Measurements from ENCODE around the gene DISP3.

The DISP3 gene

DNA sequence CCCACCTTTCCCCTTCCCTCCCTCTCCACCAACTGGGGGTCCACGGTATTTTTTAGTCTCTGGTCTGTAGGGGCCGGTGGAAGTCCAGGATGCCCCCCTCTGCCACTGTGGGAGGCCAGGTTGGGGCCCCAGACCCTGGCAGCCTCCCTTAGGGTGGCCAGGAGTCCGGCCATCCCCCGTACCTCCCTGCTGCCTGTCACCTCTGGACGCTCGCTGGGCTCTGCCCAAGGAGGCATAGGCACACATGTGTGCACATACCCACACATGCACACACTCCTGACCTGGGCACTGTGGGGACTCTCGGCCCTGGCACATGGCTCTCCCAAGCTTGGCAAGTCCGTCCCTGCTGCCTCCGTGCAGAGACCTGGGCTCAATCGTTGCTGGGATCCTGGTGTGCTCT lies 53.0 kb downstream of the DISP3 start:
- no peak for DNase-seq

DNA sequence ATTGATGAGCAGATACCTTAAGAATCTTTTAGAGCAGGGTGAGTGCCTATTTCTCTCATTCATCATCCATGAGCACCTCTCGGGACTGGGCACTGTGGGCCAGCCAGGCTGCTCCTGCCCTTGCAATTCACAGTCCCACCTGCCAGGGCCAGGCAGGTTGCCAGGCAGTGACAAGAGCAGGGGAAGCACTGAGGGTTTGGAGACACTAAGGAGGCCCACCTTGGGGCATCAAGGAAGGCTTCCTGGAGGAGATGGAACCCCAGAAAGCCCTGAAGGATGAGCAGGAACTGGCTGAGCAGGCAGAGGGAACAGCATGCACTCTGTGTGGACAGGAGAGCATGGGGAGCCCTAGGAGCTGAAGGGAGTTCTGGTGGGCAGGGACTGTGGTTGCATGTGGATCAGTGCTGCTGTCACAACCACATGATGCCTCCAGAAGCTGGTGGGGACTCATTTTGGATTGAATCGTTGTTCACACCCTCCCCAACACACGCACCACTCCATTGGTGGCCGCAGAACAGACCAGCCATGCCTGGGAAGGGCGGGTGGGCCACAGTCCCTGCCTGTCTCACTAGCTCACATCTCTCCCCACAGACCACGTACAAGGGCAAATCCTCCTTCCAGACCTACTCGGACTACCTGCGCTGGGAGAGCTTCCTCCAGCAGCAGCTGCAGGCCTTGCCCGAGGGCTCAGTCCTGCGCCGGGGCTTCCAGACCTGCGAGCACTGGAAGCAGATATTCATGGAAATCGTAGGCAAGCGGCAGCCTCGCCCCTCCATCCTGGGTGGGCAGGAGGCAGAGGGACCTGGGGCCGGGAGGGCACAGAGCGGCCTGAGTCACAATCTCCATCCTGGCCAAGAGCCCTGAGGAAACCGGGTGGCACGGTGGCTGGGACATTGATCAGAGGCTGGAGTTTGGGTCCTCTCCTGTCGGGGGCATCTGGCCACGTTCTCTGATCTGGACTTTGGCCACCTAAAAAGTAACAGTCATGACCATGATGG lies 55.1 kb downstream of the DISP3 start:
- no peak for DNase-seq

DNA sequence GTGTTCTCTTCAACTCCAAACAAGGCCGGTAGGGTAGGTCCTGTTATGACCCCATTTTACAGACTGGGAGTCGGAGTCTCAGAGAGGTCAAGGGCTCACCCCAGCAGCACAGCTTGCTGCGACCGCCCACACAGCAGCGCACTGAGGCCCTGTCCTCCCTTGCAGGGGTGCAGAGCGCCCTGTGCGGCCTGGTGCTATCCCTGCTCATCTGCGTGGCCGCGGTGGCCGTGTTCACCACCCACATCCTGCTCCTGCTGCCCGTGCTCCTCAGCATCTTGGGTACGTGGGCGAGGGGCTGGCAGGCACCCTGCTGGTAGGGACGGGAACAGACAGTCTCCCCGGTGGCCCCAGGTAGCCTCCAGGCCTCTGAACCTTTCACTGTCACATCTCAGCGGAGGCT lies 55.9 kb downstream of the DISP3 start:
- no peak for DNase-seq

DNA sequence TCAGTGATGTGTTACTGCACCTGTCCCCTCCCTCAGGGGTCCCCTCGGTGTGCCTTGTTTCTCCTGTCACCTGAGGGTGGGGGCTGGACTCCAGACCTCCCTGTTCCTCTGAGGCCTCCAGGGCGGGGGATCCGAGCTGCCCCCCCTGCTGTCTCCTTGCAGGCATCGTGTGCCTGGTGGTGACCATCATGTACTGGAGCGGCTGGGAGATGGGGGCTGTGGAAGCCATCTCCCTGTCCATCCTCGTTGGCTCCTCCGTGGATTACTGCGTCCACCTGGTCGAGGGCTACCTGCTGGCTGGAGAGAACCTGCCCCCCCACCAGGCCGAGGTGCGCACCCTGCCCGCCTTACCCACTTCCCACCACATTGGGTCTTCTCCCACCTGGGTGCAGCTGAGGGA lies 56.4 kb downstream of the DISP3 start:
- no peak for DNase-seq

DNA sequence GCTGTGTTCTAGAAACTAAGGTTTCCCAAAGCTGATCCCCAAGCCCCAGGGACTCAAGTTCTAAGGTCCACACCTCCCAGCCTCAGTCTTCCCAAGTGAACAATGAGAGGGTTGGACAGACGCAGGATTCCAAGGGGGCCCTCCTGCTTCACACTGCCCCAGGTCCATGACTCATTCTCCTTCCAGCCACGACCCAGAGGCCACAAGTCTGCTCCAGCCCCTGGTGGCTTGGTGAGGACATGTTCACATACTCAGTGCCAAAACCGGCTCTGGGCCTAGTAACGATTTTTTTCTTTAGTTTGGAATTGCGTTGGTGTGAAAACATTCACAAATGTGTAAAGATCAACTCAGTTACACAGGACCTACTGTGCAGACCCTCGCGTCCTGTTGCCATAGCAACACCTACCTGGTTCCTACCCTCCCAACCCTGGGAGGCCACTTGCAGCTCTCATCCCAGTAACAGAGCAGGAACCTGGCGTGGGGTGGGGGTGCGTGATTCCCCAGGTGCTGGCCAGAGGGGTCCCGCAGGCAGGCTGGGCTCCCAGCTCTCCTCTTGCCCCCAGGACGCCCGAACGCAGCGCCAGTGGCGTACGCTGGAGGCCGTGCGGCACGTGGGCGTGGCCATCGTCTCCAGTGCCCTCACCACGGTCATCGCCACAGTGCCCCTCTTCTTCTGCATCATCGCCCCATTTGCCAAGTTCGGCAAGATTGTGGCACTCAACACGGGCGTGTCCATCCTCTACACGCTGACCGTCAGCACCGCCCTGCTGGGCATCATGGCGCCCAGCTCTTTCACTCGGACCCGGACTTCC lies 57.0 kb downstream of the DISP3 start:
- no peak for DNase-seq

DNA sequence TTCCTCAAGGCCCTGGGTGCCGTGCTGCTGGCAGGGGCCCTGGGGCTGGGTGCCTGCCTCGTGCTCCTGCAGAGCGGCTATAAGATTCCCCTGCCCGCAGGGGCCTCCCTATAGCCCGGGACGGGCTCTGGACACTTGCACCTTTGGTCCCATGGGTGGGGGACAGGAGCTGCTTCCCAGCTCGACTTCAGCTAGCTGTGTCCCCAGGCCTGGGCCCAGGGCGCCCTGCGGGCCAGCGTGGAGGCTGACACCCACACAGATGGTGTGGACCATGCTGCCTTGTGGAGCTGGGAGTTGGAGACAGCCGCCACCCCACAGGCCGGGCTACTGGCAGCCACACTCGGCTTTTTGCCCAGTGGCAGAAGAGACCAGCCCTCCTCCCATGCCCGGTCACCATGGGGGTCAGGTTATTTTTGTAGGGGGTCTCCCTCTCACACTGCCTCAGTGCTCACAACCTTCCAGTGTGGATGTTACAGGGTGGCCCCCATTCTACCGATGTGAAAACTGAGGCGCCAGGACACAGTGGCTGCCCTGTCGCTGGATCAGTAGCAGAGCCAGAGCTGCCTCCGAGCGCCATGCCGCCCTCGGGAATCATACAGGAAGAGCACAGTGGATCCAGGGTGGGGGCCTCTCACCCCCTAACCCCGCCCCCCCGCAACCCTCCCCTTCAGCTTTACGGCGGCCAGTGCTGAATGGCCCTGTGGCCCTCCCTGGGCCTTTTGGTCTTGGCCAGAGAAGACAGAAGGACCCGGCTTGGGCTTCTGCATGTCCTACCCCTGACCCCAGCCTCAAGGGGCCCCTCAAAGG lies 57.8 kb downstream of the DISP3 start:
- DNase-seq, result no peak

DNA sequence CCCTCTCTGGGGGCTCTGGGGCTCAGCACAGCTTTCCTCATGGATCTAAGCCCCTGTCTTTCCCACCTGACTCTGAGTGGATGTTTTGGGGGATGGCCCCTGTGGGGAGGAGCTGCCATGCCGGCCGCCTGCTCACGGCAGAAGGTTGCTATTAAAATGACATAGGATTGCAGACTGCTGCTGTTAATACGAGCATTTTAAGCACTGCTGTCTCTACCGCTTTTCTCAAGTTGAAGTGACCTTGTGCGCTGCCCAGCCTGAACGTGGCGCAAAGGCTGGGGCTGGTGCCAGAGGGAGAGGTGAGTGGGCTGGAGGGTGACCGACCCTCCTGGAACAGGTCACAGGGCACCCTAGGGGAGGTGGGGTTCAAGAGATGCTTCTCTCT lies 58.4 kb downstream of the DISP3 start:
- no peak for DNase-seq

DNA sequence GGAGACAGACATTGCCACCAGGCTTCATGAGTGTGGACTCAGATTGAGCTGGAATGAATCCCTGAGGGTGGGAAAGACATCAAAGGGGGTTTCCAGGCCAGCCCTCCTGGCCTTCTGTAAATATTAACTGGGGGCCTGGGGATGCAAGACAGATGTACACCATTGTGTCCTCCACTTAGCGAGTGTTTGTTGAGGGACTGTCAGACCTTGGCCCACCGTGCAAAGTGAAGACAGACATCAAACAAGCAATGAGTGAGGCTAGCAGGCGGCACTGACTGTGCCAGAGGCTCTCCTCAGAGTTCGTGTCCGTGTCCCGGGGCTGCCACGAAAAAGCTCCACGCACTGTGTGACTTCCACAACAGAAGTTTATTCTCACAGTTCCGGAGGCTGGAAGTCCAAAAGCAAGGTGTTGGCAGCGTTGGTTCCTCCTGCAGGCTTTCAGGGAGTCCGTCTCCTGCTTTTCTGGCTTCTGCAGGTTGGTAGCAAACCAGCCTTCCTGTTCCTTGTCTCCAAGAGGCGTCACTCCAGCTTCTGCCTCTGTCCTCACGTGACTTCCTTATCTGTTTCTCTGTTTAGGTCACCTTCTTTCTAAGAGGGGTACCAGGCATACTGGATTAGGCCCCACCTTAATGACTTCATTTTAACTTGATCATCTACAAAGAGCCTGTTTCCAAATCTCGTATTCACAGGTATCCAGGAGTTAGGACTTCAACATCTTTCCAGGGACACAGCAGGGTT lies 59.1 kb downstream of the DISP3 start:
- DNase-seq, result no peak

DNA sequence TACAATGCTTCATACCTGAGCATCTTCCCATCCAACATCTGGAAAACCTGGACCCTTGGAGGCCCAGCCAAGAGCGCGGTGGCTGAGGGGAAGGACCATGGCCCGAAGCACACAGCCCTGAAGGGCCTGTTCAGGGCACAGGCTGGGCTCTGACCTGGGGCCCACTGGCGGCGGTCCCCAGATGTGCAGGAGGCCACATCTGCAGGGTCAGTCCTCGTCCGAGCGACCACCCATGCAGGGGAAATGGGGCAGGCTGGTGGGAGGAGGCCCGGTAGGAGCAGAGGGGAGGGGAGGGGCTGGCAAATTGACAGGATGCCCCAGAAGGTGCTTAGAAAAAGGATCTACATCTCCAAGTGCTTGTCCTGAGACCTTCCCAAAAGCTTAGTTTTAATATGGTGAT lies 59.9 kb downstream of the DISP3 start:
- no peak for DNase-seq

DNA sequence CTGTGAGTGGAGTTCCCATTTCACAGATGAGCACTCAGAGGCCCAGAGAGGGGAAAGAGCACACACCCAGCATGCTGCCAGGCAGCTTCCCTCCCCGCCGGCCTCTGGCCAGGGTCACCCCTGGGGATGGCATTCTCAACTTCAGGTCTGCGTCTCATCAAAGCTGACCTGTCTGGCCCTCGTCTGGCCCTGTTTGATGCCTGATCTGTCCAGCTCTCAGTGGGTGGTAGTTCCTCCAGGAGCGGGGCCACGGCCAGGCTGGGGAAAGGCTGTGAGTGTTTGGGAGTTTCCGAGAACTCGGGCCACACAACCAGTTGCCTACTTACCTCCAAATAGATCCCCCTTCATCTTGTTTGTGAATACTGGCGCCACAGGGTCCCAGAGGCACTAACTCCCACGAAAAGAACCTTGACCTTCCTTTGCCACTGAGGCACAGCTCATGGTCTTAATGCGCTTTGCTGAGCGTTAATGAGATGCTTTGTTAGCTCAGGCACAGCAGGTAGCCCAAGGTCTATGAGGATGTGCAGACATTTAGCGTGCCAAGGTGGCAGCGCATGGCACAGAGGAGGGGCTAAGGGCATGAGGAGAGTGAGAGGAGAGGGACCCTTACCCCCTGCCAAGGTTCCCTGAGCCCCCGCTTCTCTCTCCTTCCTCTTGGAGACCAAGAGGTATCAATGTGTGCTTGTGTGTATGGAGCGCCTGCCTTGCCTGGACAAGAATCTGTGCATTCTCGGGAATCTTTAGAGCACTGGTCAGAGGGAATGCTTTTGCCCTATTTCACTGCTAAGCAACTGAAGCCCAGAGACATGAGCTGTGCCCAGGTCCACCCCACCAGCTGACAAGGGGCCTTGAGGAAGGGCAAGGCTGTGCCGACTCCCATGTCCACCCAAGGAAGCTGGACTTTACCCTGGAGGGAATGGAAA lies 61.2 kb downstream of the DISP3 start:
- DNase-seq, result no peak

DNA sequence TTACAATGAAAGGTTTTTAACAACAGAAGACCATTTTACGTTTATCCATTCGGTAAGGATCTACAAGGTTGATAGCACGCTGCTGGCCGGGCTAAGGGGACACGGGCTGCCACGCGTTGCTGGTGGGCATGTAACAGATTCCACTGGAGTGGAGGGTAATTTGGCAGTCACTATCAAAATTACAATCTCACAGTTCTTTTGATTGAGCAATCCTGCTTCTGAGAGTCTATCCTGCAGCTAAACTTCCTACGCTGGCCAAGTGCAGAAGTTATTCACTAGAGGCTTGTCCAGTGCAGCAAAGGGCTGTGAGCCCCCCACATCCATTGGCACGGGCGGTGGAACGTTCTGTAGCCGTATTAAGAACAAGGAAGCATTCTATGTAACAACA lies 61.8 kb downstream of the DISP3 start:
- DNase-seq, result no peak

DNA sequence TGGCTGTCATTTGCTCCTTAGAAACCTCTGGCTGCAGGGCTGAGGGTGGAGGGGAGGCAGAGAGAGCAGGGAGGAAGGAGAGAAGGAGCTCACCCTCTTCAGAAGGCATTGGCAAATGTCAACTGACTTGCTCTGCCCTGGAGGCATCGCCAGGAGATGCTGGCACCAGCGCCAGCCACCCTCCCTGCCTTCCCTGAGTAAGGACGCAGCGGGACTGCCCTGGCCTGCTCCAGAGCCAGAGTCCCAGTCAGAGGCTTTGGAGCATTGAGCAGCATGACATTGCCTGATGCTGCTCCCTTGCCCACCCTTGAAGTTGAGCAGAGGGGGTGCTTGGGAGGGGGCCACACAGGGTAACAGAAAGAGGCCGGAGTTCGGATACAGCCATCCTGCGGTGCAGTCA lies 62.3 kb downstream of the DISP3 start:
- DNase-seq, result no peak

DNA sequence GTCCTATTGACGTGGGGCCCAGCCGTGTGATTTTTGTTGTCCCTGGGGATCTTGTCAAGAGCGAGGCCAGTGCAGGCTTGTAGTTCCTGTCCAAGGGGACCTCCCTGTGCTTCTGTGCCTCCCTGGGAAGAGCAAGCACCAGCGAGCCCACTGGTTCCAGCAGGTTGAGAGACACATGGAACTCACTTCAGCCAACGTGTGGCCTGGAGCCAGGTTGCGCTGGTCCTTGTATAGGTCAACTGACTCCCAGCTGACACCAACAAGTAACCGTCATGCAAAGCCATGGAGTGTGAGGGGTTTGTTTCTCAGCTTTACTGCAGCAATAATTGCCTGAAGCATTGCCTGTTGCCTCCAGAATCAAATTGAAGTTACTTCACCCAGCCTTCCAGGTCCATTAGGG lies 63.0 kb downstream of the DISP3 start:
- DNase-seq, result no peak

DNA sequence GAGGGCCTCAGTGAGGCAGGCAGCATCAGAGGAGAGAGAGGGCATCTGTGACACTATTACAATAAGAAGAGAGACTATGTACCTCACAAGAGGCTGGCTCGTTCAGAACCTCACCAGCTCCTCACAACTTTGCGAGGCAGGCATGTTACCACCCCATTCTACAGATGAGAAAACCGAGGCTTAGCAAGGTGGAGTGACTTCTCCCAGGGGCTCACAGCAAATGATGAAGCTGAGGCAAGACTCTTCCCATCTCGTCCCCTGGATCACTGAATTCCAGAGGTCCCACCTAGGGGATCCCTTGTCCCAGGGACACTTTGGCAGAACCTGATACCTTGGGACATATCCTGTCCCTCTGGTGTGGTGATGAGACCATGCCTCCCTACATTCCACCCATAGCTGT lies 64.4 kb downstream of the DISP3 start:
- no peak for DNase-seq

DNA sequence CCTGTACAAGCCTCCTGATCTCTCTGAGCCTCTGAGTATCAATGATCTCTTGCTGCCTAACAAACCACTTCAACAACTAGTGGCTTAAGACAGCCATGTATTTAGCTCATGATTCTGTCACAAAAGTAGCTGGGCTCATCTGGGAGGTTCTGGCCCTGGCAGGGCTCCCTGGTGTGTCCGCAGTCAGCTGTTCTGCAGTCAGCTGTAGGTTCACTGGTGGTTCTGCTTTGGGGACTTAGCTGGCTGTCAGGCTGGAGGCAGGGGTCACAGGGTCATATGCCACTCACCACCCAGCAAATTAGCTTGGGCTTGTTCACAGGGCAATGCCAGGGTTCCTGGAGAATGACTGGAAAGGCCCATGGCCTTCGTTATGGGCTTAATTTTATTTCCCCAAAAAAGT lies 64.8 kb downstream of the DISP3 start:
- DNase-seq, result no peak

DNA sequence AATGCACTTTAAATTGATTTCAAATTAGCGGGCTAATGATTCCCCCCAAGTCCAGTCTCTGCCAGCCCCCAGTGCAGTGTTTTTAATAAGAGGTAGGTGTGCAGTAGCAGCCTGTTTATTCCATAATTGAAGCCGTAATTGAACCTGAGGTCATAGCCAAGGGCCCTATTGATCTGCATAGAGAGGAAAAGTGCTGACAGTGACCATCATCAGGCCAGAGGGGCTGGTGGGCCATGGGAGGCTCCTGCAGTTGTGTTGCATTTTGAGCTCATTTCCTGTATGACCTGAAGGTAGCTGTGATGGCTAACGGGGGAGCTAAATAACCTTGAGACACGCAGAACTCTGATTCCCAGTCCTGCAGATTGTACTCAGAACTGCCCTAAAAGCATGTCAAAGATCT lies 67.5 kb downstream of the DISP3 start:
- DNase-seq, result no peak

DNA sequence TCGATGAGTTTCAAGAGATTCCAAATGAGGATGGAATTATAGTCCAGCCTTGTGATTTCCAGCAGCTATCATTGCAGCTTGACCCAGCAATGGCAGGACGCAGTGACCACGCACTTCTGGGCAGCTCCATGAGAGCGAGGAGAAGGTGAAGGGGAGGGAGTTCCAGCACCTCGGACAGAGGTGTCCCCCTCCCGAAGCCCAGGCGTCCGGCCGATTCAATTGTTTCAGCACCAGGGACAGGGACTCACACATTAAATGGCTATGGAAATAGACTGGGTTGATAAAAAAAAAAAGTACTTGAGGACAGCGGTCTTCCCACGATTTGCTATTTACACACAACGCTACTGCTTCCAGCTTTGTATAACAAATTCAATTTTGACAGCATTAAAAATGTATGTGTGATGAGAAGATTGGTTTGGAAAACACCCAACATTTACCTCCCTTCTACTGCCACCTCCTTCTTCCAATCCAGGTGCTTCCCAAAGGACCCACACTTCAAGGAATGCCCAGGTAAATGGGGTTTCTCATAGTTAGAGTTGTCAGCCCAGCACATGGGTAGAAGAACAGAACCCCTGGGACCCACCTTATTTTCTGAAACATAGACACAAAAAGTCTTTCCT lies 71.8 kb downstream of the DISP3 start:
- peak; percentile 23 for DNase-seq

DNA sequence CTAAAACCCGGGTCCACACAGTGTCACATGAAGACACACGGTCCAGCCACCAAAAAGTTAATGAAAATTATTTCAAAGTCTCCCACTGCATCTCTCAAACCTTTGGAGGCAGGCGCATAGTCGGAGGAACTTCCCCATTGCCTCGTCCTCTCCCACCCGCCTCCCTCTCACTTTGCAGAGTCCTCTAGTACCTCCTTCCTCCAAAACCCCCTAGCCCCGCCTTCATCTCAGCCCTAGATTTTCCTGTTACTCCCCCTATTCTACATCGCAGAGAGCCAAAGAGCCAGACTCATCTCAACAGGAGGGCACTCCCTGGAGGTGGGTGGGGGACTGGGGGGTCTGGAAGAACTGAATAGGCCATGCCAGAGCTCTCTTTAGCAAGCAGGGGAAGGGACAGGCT lies 79.3 kb downstream of the DISP3 start:
- DNase-seq, result no peak

DNA sequence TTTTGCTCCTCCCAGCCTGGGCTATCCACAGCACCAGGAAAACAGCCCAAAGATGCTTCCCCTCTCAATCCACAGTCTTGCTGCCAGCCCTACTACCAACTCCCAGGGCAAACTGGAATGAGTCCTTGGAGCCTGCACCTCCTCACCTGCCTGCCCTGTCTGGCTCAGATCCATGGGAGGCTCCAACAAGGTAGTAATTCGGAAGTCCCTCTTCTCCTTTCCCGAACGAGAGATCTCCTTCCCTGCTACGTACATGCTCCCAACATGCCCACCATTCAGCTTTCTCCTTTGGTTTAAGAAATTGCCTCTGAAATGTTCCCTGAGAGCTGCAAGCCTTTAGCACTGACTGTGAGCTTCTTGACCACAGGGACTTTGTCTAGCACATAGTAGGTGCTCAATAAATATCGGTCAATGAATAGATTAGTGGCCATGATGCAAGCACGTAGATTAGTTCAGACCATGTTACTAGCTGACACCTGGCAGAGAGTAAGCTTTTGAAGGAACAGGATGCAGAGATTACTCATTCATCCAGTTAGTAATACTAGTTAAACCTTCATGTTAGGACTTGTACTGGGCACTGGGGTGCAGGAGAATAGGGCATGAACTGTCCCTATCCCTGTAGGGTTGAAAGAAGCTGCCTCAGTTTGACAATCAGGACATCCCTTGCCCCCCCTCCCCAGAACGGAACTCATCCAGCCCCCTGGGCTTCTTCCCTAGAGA lies 80.1 kb downstream of the DISP3 start:
- no peak for DNase-seq

DNA sequence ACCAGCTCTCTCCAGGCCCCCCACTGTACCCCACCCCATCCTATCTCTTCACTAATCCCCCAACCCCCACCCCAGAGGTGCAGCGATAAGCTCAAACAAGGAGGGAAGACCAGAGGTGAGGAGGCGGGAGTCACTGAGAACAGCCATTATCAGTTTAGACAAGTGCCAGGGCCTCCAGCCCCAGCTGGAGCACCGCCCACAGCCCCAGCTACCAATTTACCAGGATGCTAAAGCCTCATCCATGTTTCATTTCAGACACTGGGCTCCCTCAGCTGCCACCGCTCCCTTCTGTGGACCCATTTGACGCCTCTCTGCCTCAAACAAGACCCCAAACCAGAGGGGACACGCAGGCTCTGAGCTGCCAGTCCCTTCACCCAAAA lies 80.6 kb downstream of the DISP3 start:
- DNase-seq, result no peak

Data from CD4-positive, alpha-beta T cell treated with Interleukin-21 for 1 hour (primary cell).